SIG-M5 treated with dmso at 0.1 percent for 504 hours (cell line): ENCODE measurements around the gene GCHFR.

ENCODE experiments used
- DNase-seq: peaks from one replicate; lab custom pipeline; 2025; ENCODE audit not compliant: unreplicated experiment; lab: John Stamatoyannopoulos, UW

GCHFR gene

DNA sequence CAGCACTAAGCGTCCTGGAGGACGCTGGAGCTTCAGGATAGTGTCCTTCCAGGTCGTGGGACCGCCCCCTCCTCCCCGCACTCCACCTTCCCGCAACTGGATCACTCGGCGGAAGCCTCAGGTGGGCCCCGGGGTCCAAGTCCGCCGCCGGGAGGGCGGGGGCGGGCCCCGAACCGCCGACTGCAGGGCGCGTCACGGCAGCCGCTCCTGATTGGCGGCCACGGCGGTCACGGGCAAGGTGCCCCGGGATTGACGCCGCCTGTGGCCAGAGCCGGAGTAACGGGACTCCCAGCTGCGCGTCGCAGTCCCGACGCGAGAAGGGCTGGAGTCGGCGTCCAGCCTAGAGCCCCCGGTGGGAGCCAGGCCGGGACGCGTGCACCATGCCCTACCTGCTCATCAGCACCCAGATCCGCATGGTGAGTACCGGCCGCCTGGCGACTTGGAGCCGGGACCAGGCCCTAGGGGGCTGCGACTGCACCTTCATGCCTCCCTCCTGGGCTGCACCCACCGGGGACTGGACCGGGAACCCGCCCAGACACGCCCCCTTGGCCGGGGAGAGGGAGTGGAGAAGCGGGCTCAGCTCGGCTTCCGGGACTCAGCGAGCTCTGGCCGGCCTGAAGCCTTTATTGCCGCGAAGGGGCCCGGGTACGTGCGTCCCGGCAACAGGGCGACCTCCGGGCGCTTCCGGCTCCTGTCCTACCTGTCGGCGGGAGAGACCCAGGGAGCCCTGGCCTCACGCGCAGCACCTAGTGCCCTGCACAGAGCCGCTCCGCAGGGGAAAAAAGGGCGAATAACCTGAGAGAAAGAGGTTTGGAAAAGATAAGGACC, at the start of gene GCHFR:
GCHFR (plus strand) TSS at position 268 of the 828 bp plus-strand sequence; CDS start at position 381, 113 bp downstream.
- DNase-seq: peak; percentile 63

DNA sequence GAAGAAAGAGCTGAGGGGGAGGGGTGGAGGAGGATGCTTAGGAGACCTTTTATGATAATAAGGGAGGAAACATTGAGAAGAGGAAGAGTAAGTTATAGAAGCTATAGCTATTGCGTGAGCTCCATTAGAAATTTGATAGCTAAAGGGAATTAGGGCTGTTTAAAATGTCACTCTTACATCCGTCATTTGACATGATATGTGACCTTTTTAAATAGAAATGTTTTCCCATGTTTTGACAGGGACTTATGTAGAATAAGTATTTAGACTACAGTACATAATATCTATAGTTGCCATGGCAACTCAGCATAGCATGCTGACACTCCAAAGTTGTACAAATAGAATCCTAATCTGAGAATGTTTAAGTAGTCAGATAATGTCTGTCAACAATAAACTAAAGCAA, 49.7 kb upstream of the GCHFR start:
- no peak for DNase-seq

DNA sequence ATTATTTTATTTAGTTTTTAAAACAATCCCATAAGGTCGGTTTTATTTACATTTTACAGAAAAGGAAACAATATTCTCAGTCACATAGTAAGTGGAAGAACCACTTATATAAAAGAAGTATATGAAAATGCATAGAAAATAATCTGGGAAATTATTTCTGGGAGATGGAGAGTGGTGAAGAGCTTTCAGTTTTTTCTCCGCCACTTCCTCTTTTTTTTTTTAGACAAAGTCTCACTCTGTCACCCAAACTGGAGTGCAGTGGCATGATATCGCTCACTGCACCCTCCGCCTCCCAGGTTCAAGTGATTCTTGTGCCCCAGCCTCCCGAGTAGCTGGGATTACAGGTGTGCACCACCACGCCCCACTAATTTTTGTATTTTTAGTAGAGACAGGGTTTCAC, 47.7 kb upstream of the GCHFR start:
- no peak for DNase-seq

DNA sequence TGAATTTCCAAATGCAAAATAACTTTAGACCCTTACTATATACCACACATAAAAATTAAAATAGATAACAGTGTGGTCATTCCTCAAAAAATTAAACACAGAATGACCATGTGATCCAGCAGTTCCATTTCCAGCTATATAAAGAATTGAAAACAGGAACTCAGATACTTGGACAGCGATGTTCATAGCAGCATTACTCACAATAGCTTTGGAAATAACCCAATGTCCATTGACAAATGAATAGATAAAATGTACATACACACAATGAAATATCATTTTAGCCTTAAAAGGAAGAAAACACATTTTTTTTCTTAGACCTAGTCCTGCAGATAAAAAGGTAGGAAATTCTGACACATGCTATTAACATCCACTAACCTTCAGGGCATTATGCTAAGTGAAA, 42.2 kb upstream of the GCHFR start:
- no peak for DNase-seq

DNA sequence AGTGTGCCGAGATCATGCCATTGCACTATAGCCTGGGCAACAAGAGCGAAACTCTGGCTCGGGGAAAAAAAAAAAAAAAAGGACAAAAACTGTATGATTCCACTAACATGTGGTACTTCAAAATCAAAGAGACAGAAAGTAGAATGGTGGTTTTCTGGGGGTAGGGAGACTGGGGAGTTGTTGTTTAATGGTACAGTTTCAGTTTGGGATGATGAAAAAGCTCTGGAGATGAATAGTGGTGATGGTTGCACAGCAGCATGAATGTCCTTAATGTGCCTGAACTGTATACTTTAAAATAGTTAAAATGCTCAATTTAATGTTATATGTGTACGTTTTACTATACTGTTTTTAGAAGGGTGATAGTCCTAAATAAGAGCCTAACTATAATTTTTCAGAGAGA, 41.5 kb upstream of the GCHFR start:
- DNase-seq: no peak

DNA sequence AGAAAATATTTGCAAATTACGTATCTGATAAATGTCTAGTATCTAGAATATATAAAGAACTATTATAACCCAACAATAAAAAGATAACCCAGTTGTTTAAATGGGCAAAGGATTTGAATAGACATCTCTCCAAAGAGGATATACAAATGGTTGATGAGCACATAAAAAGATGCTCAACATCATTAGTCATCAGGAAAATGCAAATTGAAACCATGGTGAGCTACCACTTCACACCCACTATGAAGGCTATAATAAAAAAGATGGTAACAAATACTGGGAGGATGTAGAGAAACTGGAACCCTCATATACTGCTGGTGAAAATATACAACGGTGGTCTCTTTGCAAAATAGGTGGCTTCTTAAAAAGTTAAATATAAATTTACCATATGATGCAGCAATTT, 40.9 kb upstream of the GCHFR start:
- DNase-seq: no peak

DNA sequence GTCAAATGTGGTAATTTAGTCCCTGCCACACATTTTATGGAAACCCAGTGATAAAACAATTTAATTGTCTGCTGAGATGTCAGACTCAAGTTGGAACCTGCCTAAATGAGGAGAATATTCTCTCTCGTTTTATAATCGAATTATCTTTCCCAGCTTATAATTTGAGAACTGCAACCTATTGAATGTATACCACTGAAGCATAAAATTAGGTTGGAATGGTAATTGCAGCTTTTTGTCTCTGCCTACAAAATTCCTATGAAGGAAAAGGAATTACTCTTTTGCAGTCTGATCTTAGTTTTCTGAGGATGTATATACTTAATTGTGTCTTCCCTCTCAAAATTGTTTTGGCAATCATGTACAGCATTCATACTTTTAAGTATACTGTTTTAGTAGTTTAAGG, 39.9 kb upstream of the GCHFR start:
- DNase-seq: no peak

DNA sequence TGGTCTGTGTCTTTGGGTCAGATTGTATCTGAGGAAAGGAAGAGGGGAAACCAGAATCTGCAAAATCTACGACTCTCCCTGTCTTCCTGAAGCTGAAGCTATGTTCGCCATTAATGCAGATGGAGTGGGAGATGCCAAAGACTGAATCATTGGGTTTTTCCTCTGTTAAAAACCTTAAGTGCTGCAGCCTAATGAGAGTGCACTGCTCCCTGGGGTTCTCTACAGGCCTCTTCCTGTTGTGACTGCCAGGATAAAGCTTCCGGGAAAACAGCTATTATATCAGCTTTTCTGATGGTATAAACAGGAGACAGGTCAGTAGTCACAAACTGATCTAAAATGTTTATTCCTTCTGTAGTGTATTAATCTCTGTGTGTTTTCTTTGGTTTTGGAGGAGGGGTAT, 32.8 kb upstream of the GCHFR start:
- no peak for DNase-seq

DNA sequence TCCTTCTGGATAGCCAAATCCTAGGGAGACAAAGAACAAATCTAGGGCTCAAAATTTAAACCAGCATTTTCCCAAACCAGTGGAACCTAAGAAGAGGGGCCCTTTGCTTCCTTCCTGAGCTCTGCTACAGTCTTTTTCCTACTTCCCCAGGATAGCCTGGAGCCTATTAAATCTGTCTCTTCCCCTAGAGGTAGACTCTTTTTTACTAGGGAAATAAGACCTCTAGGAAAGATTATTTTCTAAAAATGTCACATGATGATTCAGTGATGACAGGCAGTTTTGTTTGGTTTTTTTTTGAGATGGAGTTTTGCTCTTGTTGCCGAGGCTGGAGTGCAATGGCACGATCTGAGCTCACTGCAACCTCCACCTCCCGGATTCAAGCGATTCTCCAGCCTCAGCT, 27.3 kb upstream of the GCHFR start:
- DNase-seq: no peak

DNA sequence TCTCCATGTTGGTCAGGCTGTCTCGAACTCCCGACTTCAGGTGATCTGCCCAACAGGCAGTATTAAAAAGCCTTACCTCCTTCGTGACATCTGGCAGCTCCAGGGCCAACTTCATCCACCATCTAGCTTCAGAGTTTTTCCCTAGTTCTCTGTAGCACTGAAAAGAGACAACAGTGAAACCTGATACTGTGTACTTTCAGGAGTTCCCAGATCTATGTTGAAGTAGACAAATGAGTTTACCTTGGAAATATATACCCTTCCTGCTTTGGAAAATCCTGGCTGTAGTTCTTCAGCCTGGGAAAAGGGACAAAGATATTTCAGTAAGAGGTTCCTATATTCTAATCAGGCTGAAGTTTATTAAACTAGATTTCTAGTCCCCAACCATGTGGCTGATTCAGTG, 26.8 kb upstream of the GCHFR start:
- DNase-seq: no peak

DNA sequence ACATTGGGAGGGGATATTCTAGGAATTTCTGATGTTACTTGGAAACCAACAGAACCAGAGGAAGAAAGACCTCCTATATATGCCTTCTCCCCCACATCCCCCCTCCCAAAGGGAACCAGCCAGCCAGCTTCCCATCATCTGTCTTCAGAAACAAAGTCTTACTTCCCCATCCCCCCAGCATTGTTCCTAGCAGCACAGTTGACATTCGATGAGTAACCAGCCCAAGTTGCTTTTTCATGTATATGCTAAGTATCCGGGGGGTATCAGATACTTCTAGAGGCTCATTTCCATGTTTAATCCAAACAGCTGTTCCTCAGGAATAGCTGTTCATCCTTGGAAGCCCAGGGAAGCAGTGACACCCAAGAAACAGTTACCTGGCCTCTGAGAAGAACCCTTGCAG, 24.8 kb upstream of the GCHFR start:
- DNase-seq: no peak

DNA sequence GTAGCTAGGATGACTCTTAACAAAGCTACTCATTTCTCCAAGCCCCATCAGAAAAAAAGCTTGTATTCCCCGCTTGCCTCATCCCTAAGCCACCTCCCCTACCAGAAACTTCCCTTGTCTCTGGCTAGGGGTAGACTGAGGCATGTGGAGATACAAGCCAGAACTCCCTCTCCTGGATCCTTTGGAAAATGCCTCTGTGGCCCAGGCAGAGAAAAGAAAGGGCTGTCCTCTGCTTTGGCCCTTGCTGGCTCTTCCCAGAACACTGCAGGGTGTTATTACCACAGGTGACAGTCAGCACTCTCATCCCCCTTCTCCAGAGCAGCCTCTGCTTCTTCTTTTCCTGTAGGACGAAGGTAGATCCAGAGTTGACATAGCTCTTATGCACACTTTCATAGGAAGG, 24.0 kb upstream of the GCHFR start:
- no peak for DNase-seq

DNA sequence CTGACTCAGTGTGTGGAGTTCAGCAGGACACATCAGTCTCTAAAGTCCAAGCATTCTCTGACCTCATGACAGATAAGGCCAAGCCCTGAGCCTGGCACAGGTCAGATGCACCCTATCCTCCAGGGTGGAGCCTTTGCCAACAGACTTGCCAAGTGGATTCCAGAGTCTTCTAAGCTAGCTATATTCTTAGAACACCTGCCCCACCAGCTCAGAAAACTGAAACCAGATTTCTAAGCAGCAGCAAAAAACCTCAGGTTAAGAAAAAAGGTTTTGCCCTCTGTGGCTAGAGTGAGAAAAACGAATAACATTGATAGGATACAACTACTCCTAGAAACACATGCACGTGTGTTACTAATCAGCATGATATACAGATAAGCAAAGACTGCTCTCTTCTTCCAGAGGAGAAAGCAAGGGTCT, 20.4 kb upstream of the GCHFR start:
- no peak for DNase-seq

DNA sequence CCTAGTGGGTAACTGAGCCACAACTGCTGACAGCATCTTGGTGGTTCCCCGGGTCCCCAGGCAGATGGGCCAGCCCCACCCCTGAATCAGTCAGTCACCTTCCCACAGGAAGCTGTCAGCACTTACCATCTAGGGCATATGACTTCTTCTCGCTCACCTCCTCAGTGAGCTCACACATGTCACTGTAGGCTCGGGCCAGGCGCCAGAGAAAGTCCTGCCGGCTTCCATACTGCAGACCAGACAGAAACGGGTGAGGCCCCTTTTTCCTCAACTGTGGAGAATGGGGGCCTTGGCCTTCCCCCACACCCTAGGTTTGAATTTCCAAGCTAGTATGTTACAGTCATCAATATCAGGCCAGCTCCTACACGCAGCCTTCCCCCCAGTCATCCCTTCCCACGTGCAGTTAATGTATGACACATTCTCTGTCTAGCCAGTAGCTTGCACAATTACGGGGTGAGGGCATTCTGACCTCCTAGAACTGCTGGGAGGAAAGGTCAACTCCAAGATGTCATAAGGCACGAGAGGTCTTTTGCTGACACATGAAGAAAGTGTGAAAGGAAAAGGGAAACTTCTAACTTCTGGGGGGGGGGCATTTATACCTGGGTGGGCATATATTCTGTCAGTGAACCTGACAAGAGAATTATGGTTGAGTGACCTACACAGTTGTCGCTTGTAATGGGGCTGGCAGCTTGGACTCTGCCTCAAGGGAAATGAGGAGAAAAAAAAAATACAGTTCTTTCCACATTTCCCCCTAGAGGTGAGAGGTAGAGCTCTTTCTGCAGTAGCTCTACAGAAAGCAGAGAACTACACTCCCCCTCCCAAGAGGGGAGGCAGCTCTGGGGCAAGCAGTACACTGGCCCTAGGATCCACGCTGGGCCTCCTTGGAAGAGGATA, 19.7 kb upstream of the GCHFR start:
- DNase-seq: peak; percentile 16

DNA sequence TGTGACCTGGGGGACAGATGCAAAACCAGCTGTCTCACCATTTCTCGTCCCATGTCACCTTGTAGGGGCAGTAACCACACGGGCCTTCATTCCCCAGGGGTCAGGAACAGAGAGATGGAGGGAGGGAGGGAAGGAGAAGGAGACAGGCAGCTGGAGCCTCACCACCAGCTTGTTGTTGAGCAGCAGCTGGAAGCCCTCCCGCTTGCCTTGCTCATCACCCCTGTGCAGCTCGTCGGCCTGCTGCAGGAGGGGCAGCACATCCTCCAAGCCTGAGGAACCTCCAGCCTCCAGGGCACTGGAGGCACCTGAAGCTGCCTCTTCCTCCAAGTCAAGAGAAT, 19.1 kb upstream of the GCHFR start:
- DNase-seq: no peak

DNA sequence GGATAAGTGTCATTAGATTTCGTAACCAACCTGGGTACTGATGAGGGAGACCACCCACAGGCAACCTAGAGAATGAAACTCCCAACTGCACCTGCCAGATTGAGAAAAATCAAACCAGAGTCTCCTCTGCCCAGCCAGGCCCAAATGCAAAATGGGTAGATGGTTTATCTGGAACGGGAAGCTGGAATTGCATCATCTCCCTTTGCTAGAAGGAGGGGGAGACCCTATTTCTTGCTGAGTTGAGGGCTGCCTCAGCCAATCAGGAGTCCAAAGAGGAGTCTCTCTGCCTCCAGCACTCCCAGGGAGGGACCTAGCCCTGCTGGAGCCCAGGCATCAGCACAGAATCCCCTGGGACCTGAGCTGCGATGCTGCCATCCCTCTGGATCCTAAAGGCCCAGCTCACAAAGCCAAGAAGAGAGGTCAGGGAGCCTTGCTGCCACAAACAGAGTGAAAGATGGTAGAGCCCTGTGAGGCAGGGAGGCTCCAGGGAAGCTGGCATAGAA, 16.9 kb upstream of the GCHFR start:
- peak; percentile 58 for DNase-seq

DNA sequence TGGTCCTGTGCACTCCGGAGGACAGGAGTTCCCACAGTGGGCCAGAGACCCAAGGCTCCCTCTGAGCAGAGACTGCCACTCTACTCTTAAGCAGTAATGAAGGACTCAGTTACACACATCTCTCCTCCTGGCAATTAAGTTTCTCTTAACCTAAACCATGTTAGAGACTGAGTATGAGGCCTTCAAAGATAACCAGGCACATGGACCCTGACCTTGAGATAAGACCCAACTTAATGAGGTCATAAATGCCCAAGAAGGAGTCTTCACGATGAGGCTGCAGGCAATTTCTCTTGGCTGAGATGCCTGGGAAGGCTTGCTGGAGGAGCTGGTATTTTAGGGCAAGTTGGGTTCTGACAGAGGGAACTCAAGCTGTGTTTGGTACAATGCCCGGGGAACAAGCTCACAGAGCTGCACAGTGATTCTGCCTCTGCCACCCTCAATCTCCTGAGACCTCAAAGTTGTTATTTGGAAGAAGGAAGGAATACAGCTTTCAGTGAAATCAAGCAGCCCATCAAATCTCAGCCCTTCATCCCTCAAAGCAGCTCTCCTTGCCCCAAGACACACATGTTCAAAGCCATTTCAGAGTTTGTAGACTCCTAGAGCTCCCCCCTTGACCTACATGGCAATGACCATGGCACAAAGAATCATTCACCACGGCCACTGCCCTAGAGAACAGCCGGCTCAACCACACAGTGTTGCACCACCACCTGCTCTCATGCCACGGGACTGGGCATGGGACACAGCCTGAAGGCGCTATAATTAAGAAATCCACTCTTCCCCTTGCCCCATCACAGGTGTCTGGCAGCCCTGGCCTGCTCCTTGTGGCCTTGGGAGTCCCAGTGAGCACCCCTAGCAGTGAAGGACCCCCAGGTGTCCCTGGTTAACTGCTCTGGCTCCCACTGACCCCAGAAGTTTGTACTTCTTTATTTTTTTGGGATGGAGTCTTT, 15.9 kb upstream of the GCHFR start:
- DNase-seq: no peak

DNA sequence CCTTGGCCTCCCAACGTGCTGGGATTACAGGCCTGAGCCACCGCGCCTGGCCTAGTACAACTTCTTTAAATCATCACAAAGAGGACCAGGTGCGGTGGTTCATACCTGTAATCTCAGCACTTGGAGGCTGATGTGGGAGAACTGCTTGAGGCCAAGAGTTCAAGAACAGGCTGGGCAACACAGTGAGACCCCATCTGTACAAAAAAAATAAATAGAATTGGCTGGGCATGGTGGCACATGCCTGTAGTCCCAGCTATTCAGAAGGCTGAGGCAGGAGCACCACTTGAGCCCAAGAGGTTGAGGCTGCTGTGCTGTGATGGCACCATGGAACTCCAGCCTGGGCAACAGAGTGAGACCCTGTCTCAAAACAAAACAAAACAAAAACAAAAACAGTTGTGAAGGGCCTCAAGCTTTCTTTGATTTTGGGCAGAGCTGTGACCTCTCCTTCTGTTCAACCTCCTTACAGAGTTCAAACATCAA, 14.7 kb upstream of the GCHFR start:
- no peak for DNase-seq

DNA sequence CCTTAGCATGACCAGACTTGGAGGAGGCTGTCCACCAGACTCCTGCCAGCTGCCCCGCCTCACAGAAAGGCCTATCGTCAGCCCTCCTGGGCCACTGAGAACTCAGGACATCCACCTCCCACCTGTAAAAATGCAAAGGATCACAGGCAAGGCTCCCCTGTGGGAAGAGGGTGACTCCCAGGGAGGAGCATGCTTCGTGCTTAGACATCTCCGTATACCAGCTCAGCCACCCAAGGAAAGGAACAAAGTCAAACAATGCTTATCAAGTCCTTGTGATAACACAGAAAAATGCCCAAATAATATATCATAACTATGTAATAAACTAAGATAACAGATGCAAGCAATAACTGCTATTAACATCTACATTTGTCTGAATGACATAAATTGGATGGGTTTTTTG, 13.0 kb upstream of the GCHFR start:
- no peak for DNase-seq

DNA sequence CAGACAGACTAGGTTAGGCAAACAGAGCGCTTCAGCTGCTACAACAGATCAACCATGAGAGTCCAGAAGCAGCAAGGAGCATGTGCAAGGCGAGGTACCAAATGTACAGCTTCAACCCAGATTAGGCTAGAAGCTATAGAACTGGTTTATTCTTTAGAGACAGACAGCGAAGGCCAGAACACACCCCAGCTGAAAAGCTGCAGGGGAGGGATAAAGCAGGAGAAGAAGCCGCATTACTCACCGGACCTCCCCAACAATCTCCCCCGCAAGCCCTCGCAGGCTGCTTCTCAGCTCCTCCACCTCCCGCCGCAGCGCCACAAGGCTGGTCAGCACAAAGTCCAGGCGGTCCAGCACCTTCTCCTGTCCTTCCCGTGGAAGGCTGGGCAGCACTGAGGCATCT, 12.1 kb upstream of the GCHFR start:
- no peak for DNase-seq

DNA sequence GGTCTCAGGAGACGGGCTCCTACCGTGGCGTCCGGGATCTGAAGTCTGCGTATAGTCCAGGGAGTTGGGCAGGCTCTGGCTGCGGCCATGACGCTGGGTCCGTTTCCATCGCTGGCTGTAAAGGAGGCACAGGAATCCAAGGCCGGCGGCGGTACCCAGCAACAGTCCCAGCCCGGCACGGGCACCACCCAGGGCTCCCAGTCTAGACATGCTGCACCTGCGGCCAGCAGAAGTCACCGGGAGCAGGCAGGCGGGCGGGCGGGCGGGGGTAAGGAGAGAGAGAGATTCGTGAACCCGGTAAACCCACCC, 9.3 kb upstream of the GCHFR start:
- DNase-seq: no peak
